ENCODE data around the gene PLEKHA3. TPM values are rescaled to one million over a fixed set of nuclear protein-coding genes. Genes with fewer than 3 reads are reported as not detected.

The PLEKHA3 gene
- total RNA-seq, 4 donors from 2014 or later = 7.5 to 13.0 (median 12.1) TPM

DNA sequence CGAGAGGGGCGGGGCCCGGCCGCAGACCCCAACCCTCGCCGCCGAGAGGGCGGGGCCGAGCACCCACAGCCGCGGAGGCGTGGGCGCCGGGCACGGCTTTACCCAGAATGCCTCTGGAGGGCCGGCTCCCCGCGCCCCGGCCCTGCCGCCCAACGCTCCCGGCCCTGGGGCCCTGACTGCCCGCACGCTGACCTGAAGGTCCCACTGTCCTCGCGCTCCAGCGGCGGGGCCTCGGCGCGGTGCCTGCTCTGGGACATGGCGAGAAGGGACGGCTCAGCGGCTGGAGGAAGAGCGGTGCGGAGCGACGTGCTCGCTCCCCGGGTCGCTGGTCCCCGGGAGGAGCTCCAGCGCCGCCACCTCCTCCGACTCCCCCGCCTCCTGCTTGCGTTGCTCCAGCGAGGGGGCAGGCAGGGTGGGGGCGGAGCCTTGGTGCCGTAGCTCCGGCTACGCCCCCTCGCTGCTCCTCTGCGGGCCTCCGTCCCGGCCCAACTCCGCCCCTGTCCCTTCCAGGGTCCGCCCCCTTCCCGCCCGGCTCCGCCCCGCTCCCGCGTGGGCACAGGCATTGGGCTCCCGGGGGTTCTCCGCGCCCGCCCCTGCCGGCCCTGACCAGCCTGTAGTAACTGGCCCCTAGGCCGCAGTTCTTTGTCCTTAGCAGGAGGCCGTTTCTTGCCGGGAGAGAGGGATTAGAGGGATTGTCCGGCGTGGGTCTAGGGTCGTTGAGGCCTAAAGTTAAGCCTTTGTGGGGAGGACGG lies 29.3 kb upstream of the PLEKHA3 start, which contains the start of the genes PJVK and PRKRA:
TSS of gene PJVK (plus strand) at position 605 of the 752 bp plus-strand sequence. CDS start 2,032 bp downstream, outside the sequence.
TSS of gene PRKRA (minus strand) at position 402 of the 752 bp plus-strand sequence. CDS start at position 257, 145 bp downstream.
- TF ChIP-seq, protein P1, sequence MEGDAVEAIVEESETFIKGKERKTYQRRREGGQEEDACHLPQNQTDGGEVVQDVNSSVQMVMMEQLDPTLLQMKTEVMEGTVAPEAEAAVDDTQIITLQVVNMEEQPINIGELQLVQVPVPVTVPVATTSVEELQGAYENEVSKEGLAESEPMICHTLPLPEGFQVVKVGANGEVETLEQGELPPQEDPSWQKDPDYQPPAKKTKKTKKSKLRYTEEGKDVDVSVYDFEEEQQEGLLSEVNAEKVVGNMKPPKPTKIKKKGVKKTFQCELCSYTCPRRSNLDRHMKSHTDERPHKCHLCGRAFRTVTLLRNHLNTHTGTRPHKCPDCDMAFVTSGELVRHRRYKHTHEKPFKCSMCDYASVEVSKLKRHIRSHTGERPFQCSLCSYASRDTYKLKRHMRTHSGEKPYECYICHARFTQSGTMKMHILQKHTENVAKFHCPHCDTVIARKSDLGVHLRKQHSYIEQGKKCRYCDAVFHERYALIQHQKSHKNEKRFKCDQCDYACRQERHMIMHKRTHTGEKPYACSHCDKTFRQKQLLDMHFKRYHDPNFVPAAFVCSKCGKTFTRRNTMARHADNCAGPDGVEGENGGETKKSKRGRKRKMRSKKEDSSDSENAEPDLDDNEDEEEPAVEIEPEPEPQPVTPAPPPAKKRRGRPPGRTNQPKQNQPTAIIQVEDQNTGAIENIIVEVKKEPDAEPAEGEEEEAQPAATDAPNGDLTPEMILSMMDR (IDR thresholded peaks at IDR 0.05; ENCODE audit: low read depth) = no peak

DNA sequence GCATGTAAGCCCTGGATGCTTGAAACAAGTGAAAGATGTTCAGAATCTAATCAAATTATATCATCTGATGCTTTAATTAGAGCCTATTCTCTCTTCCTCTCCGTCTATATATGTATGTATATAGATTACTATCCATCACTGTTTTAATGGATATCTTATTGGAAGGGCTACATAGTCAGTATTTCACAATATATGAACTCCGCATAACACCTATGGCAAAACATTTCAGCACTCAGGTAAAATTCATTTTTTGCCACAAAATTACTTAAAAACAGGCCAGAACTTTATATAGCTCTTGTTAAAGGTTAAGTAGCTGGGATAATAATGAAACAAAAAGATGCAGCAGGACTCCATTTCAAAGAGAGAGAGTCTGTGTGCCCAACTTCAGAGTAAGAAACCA lies 27.9 kb upstream of the PLEKHA3 start:
- TF ChIP-seq, protein P1 (IDR thresholded peaks at IDR 0.05; ENCODE audit: low read depth) = no peak

DNA sequence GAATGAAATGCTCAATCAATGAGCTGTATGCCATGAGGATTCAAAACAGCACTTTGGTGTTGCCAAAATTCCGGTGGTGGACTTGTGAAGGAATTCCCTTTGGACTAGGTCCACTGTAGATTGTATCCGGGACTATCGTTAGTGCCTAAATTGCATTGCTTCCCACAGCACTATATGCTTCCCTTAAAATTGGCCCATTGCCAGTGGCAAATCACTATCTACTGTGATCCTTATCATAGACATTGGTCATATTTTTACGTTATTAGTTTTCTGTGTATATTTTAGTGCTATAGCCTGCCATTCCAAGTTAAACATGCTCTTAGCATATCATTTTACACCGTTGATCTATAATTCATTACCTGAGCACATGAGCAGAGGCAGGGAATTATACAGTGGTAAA lies 27.4 kb upstream of the PLEKHA3 start:
- TF ChIP-seq, protein P1 (IDR thresholded peaks at IDR 0.05; ENCODE audit: low read depth) = no peak

DNA sequence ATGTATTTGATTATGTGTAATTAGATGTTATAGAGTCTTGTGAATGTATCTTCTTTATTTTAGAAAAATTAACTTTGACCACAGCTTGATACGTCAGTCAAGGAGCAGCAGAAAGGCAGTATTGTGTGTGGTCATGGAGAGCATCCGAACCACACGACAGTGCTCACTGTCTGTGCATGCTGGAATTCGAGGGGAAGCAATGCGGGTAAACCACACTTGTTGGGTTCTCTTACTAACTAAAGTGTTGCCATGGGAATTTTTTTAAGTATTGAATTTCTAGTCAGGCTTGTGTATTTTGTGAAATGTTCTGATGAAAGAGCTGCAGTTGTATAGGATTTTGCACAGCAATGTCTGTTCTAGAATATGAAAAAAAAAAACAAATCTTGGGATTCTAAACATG lies 24.3 kb upstream of the PLEKHA3 start:
- TF ChIP-seq, protein P1 (IDR thresholded peaks at IDR 0.05; ENCODE audit: low read depth) = no peak

DNA sequence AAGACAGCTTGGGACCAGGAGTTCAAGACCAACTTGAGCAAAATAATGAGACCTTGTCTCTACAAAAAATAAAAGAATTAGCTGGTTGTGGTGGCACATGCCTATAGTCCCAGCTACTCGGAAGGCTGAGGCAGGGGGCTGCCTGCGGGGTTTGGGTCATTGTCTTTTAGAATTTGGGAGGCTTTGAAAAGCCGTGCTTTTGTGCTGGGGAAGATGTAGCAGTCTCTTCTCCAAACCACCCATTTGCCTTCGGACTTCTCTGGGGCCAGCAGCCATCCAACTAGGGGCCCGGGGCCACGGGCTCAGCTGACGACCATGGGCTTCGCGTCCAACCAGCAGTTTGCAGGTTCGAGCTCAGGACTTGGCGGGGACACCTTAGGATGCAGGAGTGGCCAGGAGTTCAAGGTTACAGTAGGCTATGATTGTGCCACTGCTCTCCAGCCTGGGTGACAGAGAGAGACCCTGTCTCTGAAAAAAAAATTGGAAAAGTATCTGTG lies 22.8 kb upstream of the PLEKHA3 start:
- TF ChIP-seq, protein P1 (IDR thresholded peaks at IDR 0.05; ENCODE audit: low read depth) = no peak

DNA sequence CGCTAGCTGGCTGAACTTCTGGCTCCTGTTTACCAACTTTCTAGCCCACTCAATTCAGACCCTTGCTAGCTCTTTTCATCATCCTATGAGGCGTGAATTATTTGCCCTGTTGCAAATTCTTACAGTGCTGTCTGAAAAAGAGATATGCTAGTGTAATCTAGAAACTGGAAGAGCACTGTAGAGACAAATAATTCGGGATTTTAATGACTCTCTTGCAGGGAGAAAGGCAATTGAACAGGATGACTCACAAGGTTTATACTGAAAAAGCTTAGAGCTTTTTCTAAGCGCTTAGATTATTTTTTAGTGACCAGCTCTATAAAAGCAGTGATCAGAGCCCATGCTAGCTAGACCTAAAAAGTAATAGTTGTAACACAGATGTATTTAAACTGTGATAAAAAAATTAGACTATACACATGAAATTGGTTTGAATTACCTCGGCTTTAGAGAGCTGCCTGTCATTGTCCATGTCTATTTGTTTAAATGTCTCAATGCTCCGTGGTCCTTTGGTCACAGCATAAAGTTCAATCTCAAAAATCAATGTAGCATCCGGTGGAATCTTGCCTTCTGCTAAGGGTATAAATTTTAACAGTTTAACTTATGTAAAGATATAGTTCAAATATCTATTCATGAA lies 10.9 kb upstream of the PLEKHA3 start:
- TF ChIP-seq, protein P1 (IDR thresholded peaks at IDR 0.05; ENCODE audit: low read depth) = no peak

DNA sequence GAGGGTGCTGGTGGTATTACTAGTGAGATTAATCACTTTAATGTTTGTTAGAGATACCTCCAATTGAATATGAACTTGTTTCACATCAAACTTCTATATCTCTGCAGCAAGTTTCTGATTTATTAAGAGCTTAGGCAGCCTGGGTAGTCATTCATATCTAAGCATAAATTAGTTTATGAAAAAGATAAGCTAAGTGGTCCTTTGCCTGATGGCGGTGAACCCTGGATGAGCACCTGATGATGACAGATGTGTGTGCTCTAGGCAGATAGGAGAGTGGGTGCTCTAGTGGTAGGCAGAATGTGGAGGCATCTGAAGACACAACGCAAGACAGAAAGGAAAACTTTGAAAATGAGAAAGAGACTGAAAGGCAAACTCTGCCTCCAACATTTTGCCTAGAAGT lies 6.9 kb upstream of the PLEKHA3 start:
- TF ChIP-seq, protein P1 (IDR thresholded peaks at IDR 0.05; ENCODE audit: low read depth) = no peak

Measured in subcutaneous adipose tissue (tissue), 4 donors.